Mucosa of rectum (tissue), 2 donors: ENCODE measurements around the gene ETV6.

Source experiments
- H3K27ac ChIP-seq, 2 donors: one replicate each; pipeline ENCODE4 v1.7.0; 2013; ENCODE audit warnings: inconsistent platforms in 2 of 2, low read depth in 2 of 2, low read length in 2 of 2
- H3K27me3 ChIP-seq, 2 donors: one replicate each; pipeline ENCODE4 v1.7.0; 2013; ENCODE audit warnings: low read length in 2 of 2; ENCODE audit not compliant: control insufficient read depth in 2 of 2, insufficient read depth in 2 of 2
- H3K36me3 ChIP-seq, 2 donors: one replicate each; pipeline ENCODE4 v1.7.0; 2013; ENCODE audit warnings: low read length in 2 of 2; ENCODE audit not compliant: control insufficient read depth in 2 of 2, insufficient read depth in 2 of 2
- H3K4me1 ChIP-seq, 2 donors: one replicate each; pipeline ENCODE4 v1.7.0; 2013; ENCODE audit warnings: low read length in 2 of 2, mild to moderate bottlenecking in 1 of 2; ENCODE audit not compliant: control insufficient read depth in 2 of 2, insufficient read depth in 2 of 2
- H3K4me3 ChIP-seq, 2 donors: one replicate each; pipeline ENCODE4 v1.7.0; 2013; ENCODE audit warnings: low read length in 2 of 2
- H3K9ac ChIP-seq, 2 donors: one replicate each; pipeline ENCODE4 v1.7.0; 2013; ENCODE audit warnings: low read length in 2 of 2, low read depth in 1 of 2, mild to moderate bottlenecking in 1 of 2
- H3K9me3 ChIP-seq, 2 donors: one replicate each; pipeline ENCODE4 v1.7.0; 2013; ENCODE audit warnings: low read length in 2 of 2; ENCODE audit not compliant: control insufficient read depth in 2 of 2
- donor health status: healthy.
- donor health status: Normal muscosa, but diverticular disease.

ETV6 gene

DNA sequence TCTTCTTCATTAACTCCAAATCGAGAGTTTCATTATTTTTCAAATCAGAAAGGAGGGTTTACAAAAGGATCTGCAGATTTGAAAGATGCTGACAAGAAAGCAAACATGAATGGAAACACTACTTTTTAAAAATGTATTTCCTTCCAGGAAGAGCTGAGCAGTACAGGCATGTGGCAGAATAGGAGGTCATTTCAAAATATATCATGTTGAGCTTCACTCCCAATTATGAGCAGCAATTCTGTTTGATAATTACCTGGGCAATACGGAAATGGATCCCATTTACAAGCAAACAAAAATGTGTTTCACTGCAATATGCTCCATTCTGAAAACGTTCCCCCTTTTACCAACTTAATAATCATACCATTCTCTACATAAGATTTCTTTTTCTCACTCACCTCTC lies 273.6 kb downstream of the ETV6 start:
- H3K27me3 ChIP-seq, result no peaks in the 10 kb centered on the region
- H3K36me3 ChIP-seq, result no peaks in the 10 kb centered on the region
- H3K9ac ChIP-seq, result peak overlapping the region in 1 of 2 donors; percentile 17
- H3K4me1 ChIP-seq, result peaks cover 7 to 9% of the 10 kb centered on the region in 2 donors
- peak overlapping the region in 1 of 2 donors; percentile 33 for H3K4me3 ChIP-seq
- no peaks in the 10 kb centered on the region for H3K9me3 ChIP-seq
- peak overlapping the region; percentile 19 to 65 for H3K27ac ChIP-seq

DNA sequence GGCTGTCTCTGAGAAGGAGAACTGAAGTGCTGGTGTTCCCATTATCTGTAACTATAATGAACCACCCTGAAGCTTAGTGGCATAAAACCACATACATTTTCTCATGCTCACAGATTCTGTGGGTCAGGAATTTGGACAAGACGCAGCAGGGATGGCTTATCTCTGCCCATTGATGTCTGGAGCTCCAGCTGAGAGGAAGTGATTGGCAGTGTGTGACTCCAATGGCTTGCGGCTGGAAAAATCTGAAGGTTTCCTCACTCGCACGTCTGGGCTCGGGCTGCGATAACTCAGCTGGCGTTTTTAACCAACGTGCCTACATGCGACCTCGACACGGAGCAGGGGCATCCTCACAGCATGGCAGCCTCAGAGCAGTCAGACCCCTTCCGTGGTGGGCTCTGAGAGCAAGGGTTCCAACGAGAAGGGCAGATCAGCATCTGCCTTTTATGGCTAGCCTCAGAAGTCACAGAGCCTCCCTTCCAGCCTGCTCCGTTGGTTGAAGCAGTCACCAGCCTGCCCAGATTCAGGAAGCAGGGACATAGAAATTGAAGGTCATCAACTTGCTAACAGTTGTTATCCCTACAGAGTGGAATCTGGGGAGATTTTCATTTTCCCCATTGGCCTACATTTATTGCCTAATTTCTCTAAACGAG lies 277.9 kb downstream of the ETV6 start:
- Histone ChIP-seq H3K36me3 (no peaks in the 10 kb centered on the region), H3K9me3 (no peaks in the 10 kb centered on the region), H3K9ac (no peak overlapping the region), H3K4me1 (peaks cover 5 to 6% of the 10 kb centered on the region in 2 donors), H3K4me3 (no peak overlapping the region), H3K27me3 (no peaks in the 10 kb centered on the region), H3K27ac (no peak overlapping the region)

DNA sequence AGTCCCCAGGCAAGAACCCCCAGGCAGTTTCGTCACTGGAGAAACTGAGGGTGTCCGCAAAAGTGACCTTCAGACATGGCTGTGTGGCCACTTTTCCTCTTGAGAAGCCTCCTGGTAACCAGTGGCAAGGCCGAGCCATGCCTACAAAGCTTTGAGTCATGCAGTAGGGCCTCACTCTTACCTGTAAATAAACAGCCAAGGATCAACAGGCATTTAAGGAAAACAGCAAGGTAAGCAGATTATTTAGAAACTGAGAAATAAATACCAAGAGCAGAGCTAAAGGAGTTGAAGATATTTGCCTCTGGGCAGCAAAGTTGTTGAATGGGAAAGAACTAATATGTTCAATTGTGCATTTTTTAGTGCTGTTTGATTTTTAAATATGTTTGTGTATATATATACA lies 280.2 kb downstream of the ETV6 start:
- Histone ChIP-seq H3K9ac (no peak overlapping the region), H3K36me3 (no peaks in the 10 kb centered on the region), H3K9me3 (no peaks in the 10 kb centered on the region), H3K27me3 (no peaks in the 10 kb centered on the region), H3K4me3 (no peak overlapping the region), H3K4me1 (no peaks in the 10 kb centered on the region), H3K27ac (no peak overlapping the region)

DNA sequence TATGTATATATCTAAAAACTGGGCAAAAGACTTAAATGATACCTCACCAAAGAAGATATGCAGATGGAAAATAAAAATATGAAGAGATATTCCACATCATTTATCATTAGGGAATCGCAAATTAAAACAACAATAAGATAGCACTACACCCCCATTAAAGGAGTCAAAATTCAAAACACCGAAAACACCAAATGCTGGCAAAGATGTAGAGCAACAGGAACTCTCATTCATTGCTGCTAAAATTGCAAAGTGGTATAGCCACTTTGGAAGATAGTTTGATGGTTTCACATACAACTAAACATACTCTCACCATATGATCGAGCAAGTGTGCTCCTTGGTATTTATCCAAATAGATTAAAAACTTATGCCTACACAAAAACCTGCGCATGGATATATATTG lies 289.7 kb downstream of the ETV6 start:
- no peak overlapping the region for H3K27ac ChIP-seq
- H3K27me3 ChIP-seq, result no peaks in the 10 kb centered on the region
- H3K9me3 ChIP-seq, result no peaks in the 10 kb centered on the region
- H3K36me3 ChIP-seq, result no peaks in the 10 kb centered on the region
- H3K4me3 ChIP-seq, result no peak overlapping the region
- H3K4me1 ChIP-seq, result peaks cover 0 to 3% of the 10 kb centered on the region in 2 donors
- H3K9ac ChIP-seq, result no peak overlapping the region

DNA sequence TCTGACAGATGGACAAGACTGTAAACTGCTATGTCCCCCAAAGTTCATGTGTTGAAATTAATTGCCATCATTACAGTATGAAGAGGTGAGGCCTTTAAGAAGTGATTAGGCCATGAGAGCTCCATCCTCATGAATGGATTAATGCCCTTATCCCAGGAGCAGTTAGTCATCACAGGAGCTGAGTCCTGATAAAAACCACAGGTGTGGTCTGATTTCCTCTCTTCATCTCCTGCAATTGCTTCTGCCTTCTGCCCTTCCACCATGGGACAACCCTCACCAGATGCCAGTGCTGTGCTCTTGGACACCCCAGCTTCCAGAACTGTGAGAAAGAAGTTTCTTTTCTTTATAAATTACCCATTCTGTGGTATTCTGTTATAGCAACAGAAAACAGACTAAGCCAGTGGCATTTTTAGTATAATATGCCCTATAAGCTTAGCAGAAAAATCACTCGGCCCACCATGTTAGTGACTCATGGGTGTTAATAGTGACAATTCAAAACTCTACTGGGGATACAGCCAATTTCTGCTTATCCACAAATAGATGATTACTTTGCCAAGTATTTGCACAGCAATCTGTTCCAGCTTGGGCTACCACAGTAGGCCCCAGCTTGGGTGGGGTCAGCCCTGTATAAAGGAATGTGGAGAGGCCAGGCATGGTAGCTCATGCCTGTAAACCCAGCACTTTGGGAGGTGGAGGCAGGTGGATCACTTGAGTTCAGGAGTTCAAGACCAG lies 292.3 kb downstream of the ETV6 start:
- H3K27me3 ChIP-seq, result no peaks in the 10 kb centered on the region
- no peak overlapping the region for H3K9ac ChIP-seq
- H3K9me3 ChIP-seq, result no peaks in the 10 kb centered on the region
- H3K4me1 ChIP-seq, result peaks cover 0 to 3% of the 10 kb centered on the region in 2 donors
- H3K36me3 ChIP-seq, result no peaks in the 10 kb centered on the region
- H3K27ac ChIP-seq, result no peak overlapping the region
- H3K4me3 ChIP-seq, result no peak overlapping the region

DNA sequence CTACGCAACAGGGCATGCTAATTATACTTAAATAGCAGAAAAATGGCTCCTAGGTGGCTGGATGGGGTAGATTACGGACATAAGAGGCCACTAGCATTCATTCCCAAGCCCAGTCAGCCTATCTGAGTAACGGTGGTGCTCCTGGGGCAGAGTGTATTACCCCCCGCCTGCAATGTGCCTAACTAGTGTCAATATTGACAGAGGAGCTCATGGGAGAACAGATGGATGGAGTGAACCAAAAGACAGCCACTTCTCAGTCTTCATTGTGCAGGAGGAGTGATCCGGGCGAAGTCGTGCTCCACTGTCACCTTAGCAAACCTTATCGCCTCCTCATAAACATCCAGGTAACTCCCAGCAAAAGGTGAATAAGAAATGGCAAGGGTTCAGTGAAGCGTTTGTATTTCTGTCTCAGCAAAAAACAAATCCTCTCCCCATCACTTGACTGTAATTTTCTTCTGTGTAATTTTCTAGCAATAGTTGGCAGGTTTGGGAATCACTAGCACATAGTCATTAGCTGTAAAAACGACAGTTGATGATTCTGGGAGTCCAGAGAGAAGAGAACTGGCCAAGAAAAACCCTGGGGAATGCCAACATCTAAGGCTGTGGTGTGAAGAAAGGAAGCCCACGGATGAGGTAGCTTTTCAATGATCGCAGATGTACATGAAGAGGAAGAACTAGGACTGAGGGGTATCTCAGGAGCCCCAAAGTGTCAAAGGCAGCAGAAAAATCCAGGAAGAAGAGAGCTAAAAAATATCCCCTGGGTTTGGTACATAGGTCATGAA lies 294.6 kb downstream of the ETV6 start:
- Histone ChIP-seq H3K4me3 (no peak overlapping the region), H3K27ac (no peak overlapping the region)

More for the DNA sequence above, 294.6 kb downstream of the ETV6 start:
- Histone ChIP-seq H3K9me3 (no peaks in the 10 kb centered on the region), H3K9ac (no peak overlapping the region), H3K4me1 (peaks cover 0 to 3% of the 10 kb centered on the region in 2 donors), H3K36me3 (no peaks in the 10 kb centered on the region), H3K27me3 (no peaks in the 10 kb centered on the region)
